Stimulated activated CD8-positive, alpha-beta memory T cell treated with anti-CD3 and anti-CD28 coated beads, Interleukin-15, amount 100 ng/mL, for 24 hours (primary cell): ENCODE measurements around the gene PTPRQ.

Experiments used
- DNase-seq: peaks from one replicate; pipeline ENCODE4 v3.0.0-alpha.2; 2020; ENCODE audit warnings: low read depth

The PTPRQ gene

DNA sequence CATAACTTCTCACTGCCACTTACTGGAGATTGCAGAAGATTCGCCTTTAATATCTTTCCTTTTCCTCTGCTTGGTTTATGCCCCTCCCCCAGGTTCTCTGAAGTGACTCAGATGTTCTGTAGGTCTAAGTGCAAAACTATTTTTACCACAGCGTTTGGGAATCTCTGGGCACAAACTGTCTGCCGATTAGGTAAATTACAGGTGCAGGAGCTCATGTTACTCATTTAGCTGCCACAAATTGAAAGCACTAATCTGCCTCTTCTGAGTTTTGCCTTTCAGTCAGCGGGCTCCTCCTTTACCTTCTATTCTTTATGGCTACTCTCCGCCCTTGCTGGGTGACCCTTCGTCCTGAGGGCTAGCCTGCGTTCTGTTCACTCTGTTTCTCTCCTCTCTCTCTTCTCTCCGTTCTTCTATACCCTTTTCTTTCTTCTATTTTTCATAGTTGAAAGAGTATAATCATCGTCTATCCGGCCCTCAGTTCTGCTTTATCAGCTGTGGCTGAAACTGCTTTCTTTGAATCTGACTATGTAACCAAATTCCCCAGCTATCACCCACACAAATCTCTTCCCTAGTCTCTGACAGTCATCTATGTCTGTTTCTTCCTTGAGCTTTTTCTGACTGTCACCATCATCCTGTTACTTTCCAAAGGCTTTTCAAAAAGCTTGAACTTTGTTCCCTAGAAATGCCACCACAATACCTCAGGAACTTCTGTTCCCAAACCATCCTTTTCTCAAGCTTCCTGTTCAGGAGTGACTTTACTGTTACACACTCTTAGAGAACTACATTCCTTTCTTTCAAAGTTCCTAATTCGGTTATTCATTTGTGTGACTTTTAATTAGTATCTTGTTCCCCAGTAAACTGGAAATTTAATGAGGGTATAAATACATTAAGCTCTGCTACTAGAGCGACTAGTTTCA is 259.1 kb downstream of the PTPRQ start:
- no peak for DNase-seq

GRCh38 chr12:80704420-80704819 is 260.4 kb downstream of the PTPRQ start:
- no peak for DNase-seq

- no peak for DNase-seq
These were observed 263.2 kb downstream of the PTPRQ start, which contains the start of gene MYF6 for GRCh38 chr12:80707126-80707829. Gene MYF6, plus strand, starts transcription at chr12:80707634. Its CDS starts 86 bp downstream, at chr12:80707720.

GRCh38 chr12:80707830-80708258 is 263.8 kb downstream of the PTPRQ start:
- no peak for DNase-seq

DNA sequence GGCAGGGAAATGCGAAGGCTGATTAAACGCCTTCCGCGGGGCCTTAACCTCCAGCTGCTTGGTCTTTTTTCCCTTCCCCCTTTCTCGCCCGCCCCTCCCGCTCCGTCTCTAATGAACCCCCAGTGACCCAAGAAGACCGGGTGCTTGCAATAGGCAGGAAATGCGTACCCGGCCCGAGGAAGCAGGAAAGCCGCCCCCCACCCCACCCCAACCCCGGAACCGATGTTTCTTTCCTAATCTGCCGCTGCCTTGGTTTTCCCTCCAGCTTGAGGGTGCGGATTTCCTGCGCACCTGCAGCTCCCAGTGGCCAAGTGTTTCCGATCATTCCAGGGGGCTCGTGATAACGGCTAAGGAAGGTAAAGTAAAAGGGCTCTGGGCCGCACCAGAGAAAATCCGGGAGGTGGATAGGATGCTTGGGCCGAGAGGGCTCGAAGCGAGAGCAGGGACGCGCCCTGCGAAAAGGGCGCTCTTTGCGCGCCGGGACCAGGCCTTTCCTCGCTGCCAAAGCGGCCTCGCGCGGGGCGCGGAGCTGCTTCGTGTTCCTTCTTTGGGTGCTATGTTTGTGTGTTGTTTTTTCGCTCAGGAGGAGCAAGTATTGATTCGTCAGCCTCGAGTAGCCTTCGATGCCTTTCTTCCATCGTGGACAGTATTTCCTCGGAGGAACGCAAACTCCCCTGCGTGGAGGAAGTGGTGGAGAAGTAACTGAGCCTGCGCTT is 264.4 kb downstream of the PTPRQ start:
- DNase-seq, result no peak

GRCh38 chr12:80708975-80709328 is 264.9 kb downstream of the PTPRQ start:
- DNase-seq, result no peak

- DNase-seq, result no peak
These were observed 266.0 kb downstream of the PTPRQ start for GRCh38 chr12:80709811-80710726.

DNA sequence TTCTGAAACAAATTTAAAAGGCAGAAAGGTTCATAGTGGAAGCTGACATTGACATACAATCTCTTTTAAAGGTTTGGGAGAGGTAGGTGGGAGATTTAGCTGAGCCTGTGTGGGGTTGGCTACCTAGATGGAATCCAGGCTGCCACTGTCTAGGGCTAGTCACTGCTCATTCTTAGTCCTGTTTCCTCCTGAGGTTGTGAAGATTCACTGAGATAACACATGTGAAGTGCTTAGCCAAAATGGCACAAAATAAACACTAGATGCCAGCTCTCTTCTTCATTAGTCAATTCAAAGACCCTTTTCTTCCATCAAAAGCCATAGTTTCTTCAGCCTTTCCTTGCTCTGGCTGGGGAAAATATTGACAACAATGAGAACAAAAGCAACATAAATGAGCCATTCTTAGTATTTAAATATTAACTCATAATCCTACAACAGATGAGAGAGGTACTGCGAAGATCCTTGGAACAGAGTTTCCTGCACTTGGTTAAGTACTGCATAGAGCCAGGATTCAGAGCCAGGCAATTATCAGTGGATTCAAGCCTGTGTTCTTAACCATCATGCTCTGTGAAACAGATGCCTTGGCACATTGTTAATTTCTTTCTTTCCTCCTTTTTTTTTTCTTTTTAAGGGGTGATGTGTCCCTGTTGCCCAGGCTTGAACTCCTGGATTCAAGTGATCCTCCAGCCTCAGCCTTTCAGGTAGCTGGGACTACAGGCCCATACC is 266.9 kb downstream of the PTPRQ start:
- DNase-seq, result no peak

DNA sequence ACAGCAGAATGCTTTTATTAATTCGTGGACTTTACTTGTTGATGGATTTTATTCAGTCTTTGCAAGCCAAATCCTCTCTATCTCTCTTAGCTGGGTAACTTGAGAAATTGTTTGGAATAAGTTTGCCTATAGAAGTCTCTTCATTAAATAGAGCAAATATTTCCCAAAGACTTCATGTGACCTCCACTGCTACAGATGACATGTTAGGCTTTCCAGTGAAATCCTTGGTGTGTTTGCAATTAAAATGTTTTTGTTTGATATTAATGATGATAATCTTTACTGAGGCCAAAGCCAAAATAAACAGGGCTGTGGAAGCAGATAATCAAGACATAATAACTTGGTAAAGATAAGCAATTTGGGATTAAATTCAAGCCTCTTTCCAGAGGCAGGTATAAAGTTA is 267.8 kb downstream of the PTPRQ start:
- DNase-seq, result no peak

DNA sequence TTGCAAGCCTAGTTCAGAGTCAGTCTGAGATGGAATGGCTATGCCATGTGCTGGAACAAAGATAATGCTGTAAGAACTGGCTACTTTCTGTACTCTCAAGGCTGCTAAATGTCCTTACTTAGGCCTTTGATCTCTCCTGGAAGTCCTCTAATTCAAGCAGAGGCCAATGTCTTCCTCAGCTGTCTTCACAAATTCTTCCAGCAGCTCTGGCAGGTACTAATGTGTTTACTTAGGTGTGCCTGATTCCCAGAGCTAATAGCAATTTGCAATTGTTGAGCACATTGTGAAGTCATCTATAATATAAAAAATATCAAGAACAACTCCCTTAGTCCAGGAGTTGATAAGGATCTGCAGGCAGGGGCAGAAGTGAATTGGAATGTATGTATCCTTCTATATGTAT is 268.8 kb downstream of the PTPRQ start:
- no peak for DNase-seq

DNA sequence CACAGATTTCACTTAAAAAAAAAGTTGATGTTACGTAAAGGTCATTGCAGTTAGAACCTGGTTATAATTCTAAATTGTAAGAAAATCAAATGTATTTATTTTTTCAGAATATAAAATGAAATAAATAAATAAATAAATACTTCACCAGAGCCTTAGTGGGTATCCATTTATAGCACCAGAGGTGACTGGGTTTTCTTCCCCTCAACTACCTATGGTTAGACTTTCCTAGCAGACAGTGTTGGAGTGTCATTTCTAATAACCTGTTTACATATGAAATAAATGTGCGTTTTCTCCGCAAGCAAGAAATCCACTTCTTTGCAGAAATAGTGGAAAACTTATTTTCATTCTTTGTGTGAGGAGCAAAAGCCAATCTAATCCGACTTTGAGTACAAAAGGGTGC is 269.4 kb downstream of the PTPRQ start:
- DNase-seq, result no peak

GRCh38 chr12:80714055-80714454 is 270.0 kb downstream of the PTPRQ start:
- DNase-seq, result no peak

- no peak for DNase-seq
These were observed 270.8 kb downstream of the PTPRQ start for GRCh38 chr12:80714846-80715245.

GRCh38 chr12:80715713-80716249 is 271.7 kb downstream of the PTPRQ start:
- no peak for DNase-seq

GRCh38 chr12:80716696-80717469 is 272.8 kb downstream of the PTPRQ start, which contains the start of gene MYF5:
Gene MYF5, plus strand, starts transcription at chr12:80716912. Its CDS starts 152 bp downstream, at chr12:80717064.
- no peak for DNase-seq

DNA sequence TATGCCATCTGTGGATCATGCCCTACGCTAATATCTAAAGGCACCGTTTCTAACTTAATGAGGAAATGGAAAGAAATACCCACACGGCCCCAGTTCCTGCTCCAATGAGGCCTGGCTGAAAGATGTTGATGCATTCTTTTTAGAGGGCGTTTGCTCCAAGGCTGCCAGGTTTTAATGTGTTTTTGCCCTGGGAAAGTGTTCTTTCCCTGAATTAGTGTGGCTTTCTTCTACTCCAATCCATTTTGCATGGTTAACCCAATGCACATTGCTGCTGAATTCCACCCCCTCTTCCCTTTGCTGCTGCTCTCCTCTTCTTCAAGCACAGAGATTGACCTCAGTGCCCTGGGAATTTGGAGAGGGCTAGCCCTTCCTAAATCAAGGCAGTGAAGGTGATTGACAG is 273.8 kb downstream of the PTPRQ start:
- no peak for DNase-seq

- no peak for DNase-seq
These were observed 276.5 kb downstream of the PTPRQ start for GRCh38 chr12:80720516-80720915.

DNA sequence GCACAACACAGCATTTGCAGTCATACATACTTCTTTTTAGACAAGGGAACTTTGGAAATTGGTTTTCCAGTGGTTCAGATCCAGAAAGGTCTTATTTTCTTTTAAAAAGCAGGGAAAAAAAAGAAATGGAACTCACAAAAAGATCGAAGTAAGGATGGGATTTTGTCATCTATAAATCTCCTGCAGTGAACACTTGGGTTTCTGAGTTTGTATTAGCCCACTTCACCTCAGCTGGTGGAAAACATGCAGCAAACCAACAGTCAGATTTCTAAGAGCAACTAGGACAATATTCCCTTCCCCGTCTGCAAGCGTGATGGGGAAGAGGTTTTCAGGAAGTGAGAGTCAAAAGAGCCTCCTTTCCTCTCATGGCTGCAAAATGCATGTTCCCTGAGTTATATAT is 277.3 kb downstream of the PTPRQ start:
- DNase-seq, result no peak
